ENCODE data around the gene AMOTL1. TPM values are rescaled to one million over a fixed set of nuclear protein-coding genes. Genes with fewer than 3 reads are reported as not detected.

Gene AMOTL1
- total RNA-seq, 3 donors from 2014 or later, result 6.5 to 94.7 (median 11.3) TPM

GRCh38 chr11:94860333-94860732 lies 92.2 kb downstream of the AMOTL1 start:
- H3K4me1 ChIP-seq (ENCODE audit: low read depth), result no peaks in the 10 kb centered on the region
- intact Hi-C loops (cut with DNase I, micrococcal nuclease), result no loop called here
- no peak for DNase-seq
- no peaks in the 10 kb centered on the region for H3K36me3 ChIP-seq (ENCODE audit: low read depth)
- no peaks in the 10 kb centered on the region for H3K9me3 ChIP-seq
- TF ChIP-seq, protein P1, sequence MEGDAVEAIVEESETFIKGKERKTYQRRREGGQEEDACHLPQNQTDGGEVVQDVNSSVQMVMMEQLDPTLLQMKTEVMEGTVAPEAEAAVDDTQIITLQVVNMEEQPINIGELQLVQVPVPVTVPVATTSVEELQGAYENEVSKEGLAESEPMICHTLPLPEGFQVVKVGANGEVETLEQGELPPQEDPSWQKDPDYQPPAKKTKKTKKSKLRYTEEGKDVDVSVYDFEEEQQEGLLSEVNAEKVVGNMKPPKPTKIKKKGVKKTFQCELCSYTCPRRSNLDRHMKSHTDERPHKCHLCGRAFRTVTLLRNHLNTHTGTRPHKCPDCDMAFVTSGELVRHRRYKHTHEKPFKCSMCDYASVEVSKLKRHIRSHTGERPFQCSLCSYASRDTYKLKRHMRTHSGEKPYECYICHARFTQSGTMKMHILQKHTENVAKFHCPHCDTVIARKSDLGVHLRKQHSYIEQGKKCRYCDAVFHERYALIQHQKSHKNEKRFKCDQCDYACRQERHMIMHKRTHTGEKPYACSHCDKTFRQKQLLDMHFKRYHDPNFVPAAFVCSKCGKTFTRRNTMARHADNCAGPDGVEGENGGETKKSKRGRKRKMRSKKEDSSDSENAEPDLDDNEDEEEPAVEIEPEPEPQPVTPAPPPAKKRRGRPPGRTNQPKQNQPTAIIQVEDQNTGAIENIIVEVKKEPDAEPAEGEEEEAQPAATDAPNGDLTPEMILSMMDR (IDR thresholded peaks at IDR 0.05), result no peak
- H3K4me3 ChIP-seq, result no peak overlapping the region
- no peak for ATAC-seq

DNA sequence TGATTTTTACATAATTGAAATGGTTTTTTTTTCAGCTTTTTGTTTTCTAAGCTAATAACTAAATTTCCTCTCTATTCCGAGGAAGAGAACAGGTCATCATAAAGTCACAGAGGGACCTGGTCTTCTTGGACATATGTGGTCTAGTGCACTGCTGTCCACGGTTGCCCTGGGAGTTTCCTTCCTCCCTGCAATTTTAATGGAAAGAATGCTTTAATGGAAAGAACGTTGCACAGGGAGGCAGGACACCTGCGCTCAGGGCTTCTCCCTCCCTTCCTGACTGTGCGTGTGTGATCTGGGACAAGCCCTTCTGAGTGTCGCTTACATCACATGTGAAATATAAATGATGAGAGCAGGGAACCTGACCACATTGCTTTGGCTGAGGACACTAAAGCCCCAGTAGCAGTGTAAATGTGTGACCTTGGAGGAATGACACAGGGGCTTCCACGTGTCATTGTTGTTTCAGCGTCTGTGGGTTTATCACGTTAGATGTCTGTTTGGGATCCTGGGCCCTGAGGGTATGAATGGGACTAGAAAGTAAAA lies 93.2 kb downstream of the AMOTL1 start:
- TF ChIP-seq, protein P1 (IDR thresholded peaks at IDR 0.05), result no peak
- ATAC-seq (no peak), DNase-seq (no peak)
- intact Hi-C loops (cut with DNase I, micrococcal nuclease), result no loop called here
- Histone ChIP-seq H3K4me1 (ENCODE audit: low read depth) (no peaks in the 10 kb centered on the region), H3K9me3 (no peaks in the 10 kb centered on the region), H3K4me3 (no peak overlapping the region), H3K36me3 (ENCODE audit: low read depth) (no peaks in the 10 kb centered on the region)

DNA sequence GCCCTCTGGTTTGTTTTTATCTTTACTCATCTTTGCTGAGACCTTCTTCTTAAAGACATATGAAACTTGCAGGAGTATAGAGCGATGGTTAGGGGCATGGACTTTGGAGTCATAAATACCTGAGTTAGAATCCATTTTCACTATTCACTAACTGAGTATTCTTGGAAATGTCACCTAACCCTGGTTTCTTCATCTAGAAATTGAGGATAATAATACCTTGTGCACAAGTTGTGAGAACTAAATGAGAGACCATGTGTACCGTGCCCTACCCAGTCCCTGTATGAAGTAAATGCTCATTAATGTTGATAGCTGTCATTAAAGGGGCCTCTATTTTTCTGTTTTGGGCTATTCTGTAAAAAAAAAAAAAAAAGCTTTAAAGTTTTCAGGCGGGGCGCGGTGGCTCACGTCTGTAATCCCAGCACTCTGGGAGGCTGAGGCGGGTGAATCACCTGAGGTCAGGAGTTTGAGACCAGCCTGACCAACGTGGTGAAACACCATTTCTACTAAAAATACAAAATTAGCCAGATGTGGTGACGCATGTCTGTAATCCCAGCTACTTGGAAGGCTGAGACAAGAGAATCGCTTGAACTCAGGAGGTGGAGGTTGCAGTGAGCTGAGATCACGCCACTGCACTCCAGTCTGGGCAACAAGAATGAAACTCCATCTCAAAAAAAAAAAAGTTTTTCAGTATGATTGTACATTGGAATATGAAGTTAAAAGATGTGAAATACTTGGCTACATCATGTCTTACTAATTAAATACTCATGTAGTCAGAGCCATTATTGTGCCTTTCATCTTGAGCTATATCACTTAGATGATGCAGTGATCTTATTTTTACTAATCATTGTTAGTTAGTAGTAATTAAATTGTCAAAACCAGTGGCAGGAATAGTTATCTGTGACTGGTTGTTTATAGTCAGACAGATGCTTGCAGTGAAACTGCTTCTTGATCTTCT lies 95.0 kb downstream of the AMOTL1 start:
- no peaks in the 10 kb centered on the region for H3K4me1 ChIP-seq (ENCODE audit: low read depth)
- no peak for ATAC-seq
- no peaks in the 10 kb centered on the region for H3K9me3 ChIP-seq
- DNase-seq, result no peak
- H3K4me3 ChIP-seq, result no peak overlapping the region
- TF ChIP-seq, protein P1 (IDR thresholded peaks at IDR 0.05), result no peak
- H3K36me3 ChIP-seq (ENCODE audit: low read depth), result no peaks in the 10 kb centered on the region
- intact Hi-C loops (cut with DNase I, micrococcal nuclease), result no loop called here

- H3K4me1 ChIP-seq (ENCODE audit: low read depth), result no peaks in the 10 kb centered on the region
- no peaks in the 10 kb centered on the region for H3K9me3 ChIP-seq
- intact Hi-C loops (cut with DNase I, micrococcal nuclease), result no loop called here
- H3K4me3 ChIP-seq, result no peak overlapping the region
- DNase-seq (no peak), ATAC-seq (no peak)
- TF ChIP-seq, protein P1 (IDR thresholded peaks at IDR 0.05), result no peak
- H3K36me3 ChIP-seq (ENCODE audit: low read depth), result no peaks in the 10 kb centered on the region
Observed at GRCh38 chr11:94864506-94865045, 96.4 kb downstream of the AMOTL1 start.

GRCh38 chr11:94866231-94866822 lies 98.2 kb downstream of the AMOTL1 start:
- no peaks in the 10 kb centered on the region for H3K4me1 ChIP-seq (ENCODE audit: low read depth)
- DNase-seq, result no peak
- no peak for ATAC-seq
- no peaks in the 10 kb centered on the region for H3K36me3 ChIP-seq (ENCODE audit: low read depth)
- H3K9me3 ChIP-seq, result no peaks in the 10 kb centered on the region
- intact Hi-C loops (cut with DNase I, micrococcal nuclease), result no loop called here
- TF ChIP-seq, protein P1 (IDR thresholded peaks at IDR 0.05), result no peak
- no peak overlapping the region for H3K4me3 ChIP-seq
